HG03575 (cell line): Measurements from ENCODE around the gene AQP12A.

Experiments
- ATAC-seq: cut with Tn5 transposase; IDR thresholded peaks from one replicate; pipeline ENCODE4 v1.9.1; 2021; ENCODE audit not compliant: unreplicated experiment, insufficient number of reproducible peaks, low FRiP score; ENCODE audit errors: extremely low read depth

AQP12A gene

DNA sequence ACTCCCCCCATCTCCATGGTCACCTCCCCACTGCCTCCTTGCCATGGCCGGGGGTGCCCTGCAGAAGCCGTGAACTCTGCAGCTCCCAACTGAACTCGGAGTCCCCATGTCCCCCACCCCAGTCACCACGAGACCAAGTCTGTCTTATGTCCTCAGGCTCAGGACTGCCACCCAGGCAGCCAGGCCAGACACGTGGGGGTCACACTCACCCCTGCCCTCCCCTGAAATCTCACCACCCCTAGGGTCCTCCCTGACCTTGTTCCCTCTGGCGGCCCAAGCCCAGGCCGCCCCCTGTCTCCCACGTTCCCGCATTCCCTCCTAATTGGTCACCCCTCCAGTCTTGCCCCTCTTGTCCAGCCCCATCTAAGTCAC is 11.0 kb downstream of the AQP12A start:
- ATAC-seq, result no peak

DNA sequence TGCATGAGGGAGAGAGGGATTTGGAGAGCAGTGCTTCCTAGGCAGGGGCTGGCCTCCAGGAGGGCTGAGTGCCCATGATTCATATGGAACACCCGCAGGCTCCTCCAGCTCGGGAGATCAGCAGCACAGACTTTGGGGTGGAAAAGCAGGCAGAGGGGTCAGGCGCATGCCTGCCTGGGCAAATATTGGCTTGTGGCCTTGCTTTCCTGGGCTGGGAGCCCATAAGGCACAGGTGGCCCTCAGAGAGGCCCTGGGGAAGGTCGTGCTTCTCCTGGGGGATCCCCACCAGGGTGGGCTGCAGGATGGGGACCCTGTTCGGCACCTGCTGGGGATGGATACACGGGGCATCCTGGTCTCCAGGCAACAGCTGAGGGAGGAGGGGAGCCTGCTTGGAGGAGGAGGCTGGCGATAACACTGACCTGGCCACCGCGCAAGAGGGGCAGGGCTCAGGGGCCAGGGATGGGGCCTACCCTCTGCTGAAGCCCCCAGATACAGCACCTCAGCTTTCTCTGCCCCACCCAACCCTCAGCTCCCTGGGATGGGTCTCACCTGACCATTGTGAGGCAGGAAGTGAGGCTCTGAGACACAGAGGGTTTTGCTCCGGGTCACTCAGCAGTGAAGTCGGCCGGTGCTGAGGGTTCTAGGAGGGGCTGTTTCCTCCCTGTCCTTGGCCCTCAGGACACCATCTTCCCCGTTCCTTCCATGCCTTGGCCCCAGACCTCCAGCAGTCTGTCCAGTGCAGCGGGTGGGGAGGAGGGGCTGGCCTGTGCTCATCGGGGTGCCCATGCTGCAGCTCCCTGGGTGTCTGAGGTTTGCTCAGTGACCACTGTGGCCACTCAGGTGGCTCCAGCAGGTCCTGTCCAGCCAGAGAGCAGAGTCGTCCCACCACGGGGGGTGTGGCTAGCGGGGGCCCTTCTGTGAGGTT is 12.0 kb downstream of the AQP12A start:
- ATAC-seq, result no peak

DNA sequence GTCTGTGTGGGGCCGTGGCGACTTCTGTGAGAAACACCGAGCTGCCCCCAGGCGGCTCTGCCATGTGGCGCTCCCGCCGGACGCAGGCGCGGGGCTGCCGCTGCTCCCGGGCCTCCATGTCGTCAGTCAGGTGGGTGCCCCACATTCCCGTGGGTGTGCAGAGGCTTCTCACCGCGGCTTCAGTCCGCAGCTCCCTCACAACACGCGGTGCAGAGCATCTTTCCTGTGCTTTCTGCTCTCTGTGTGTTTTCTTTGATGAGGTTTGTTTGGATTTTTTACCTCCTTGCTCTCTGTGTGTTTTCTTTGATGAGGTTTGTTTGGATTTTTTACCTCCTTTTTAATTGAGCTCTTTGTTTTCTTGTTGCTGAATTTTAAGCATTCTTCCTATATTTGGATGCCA is 13.0 kb downstream of the AQP12A start:
- no peak for ATAC-seq

DNA sequence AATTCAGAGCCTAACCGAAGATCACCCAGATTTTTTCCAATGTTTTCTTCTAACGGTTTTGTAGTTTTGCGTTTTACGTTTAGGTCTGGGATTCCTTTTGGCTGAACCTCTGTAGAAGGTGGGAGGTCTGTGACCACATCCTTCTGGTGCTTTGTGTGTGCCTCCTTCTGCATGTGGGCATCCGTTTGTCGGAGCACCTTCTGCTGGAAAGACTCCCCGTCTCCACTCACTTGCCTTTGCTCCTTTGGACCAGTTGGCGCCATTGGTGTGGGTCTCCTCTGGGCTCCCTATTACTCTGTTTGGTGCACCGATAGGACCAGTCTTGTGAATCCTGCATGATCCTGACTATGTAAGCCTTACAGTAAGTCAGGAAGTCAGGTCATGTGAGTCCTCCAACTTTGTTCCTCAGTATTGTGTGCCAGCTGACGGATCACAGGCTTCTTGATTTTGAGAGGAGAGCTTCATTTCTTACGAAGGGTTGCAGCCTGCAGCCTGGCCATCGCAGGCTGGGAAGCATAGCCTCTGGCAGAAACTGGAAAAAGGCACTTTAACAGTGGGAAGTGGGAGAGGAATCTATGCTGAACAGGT is 13.6 kb downstream of the AQP12A start:
- ATAC-seq, result no peak

DNA sequence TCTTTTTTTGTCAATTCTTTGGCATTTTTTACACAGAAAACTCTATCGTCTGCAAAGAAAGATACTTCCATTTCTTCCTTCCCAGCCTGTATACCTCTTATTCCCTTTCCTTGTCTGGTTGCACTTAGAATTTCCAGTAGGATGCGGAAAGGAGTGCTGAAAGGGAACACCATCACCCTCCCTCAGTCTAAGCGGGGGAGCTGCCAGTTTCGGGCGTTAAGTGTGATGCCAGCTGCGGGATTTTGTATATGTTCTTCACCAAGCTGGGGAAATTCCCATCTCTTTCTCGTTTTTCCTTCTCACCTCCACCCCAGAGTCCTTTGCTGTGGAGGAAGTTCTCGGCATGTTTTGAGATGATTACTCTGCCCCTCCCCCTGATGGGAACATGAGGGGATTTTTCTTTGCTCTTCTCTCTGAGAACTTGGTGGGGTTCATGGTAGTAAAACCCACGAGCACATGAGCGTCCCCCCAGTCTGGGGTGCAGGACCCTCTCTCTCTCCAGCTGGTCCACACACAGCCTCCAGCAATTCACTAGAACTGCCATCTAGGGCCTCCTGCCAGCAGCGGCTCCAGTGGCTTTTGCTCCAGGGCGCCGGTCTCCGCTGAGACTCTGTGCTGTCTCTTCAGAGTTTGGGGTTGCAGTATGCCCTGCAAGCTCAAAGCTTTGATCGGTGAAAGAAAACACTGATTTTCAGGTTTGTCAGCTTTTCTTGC is 15.5 kb downstream of the AQP12A start:
- no peak for ATAC-seq

DNA sequence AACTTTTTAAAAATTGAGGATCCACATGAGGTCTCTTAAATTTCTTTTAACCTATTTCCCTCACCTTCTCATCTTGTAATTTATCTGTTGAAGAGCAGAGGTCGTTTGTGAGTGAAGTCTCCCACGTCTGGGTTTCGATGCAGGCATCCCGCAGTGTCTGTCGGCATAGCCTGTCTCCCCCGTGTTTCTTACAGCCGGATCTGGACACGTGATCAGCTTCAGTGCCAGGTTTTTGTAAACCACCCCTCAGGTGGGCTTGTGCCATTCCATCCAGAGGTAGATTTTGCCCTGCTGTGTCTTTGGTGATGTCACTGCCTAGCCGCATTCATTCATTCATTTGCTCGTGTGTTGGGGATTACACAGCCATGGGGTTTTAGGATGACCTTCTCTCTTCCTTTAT is 16.2 kb downstream of the AQP12A start:
- ATAC-seq, result no peak

DNA sequence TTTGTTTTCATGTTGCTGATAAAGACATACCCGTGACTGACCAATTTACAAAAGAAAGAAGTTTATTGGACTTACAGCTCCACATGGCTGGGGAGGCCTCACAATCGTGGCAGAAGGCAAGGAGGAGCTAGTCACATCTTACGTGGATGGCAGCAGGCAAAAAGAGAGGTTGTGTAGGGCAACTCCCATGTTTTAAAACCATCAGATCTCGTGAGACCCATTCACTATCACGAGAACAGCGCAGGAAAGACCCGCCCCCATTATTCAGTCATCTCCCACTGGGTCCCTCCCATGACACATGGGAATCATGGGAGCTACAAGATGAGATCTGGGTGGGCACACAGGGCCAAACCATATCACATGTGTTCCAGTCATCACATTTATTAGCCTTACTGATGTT is 16.8 kb downstream of the AQP12A start:
- no peak for ATAC-seq

DNA sequence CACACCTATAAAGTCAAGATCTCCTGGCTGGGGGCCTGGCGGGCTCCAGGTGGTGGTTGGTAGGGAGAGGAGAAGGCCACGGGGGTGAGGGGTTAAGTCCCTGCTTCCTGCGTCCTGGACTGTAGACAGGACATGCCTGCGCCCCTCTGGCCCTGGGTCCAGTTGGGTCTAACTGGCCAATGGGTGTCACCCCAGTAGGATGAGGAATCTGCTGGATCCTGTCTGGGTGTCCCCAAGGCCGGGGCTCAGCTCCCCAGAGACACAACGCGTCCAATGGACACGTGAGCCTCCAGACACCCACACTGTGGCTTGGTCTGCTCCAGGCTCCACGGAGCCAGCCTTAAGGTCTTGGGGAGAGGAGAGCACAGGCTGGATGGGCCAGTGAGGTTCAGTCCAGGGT is 19.6 kb downstream of the AQP12A start:
- no peak for ATAC-seq

DNA sequence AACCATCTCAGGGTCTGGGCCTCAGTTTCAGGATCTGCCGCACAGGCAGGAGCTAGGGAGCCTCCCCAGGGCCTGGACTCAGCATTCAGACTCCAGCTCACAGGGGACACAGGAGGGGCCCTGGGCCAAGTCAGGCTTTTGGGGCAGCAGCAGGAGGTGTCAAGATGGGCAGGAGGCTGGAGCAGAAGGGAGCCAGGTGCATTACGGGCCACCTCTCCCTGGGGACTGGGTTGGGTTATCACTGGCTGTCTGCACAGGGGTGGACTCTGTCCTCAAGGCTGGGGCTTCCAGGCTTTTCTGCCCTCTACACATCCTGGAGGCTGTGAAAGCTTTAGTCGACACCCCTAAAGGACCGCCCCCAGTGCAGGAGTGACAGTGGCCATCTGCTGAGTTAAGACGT is 20.0 kb downstream of the AQP12A start:
- ATAC-seq, result no peak

DNA sequence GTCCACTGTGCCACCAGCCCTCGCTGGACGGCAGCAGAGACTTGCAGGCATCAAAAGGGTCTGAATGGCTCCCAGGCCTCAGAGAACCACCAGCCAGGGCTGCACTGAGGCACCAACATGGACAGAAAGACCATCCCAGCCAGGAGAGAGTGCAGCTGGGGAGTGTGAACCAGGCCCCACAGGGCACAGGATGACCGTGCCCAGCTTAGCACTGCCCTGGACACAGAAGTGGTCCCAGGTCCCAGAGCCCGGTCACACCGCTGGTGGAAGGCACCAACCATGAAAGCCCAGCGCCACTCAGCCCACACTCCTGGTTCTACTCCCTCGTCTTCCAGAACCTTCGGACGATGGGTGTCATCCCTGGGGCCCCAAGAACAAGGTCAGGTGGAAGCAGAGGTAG is 20.5 kb downstream of the AQP12A start:
- no peak for ATAC-seq

DNA sequence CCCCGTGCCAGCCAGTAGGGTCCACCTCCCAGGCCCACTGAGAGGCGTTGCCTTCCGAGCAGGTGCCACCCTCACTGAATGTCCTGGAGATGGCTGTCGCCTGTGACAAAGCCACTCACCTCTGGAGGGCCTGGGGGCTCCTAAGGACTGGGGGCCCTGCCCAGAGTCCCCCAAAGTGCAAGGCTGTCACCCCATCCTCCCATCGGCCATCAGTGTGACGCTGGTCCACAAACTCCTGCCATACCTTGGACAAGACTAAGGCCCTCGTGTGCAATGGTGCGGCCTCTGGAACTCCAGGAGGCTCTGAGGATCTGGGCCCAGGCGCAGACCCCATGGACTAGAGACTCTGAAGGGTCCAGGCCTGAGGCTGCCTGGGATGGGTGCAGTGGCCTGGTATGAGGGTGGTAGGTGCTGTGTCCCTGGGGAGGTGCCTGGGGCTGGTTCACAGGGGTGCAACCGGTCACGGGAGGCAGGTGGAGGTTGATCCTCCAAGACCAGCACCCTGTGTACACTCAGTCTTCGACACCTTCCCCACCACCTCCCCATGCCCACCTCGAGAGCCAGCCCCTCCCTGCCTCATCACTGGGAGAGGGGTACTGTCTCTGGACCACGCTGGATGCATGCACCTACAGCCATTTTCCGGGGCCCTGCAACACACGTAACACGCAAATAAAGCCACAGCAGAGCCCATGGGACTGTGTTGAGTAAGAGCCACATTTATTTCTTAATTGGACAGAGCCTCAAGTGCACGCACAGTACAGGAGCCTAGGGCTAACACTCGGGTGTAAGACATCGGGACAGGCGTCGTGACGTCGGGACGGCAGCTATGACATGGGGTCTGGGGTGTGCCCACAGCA is 21.6 kb downstream of the AQP12A start:
- no peak for ATAC-seq

DNA sequence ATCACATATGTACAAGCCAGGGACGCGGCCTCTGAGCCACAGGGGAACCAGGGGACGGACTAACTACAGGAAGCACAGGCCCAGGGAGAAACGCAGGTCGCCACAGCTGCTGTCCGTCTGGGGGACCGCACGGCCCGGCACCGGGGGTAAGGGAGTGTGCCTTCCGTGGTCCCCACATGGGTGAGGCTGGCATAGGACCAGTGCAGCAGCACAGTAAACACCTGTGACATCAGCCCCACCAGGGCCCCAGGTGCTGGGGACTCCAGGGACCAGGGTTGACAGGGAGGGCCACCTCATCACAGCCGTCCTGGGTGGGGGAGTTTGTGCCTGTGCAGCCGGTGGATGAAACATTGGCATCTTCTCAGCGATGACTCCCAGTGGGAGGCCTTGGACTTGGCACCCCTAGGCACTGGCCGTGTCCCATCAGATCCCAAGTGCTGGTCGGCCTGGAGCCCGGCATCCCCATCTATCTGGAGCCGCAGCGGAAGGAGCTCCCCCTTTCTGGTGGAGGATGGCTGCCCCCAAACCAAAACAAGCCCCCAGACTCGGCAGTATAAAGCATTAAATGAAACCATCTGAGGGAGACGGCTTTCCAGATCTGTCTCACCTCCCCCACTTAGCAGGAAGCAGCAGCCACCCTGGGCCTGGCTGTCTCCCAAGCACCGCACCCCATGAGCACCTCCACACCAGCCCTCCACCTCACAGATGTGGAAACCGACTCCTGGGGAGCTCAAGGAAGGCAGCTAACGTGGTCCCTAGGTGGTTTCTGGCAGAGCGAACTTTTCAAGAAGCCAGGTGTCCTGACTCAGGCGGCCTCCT is 22.5 kb downstream of the AQP12A start:
- ATAC-seq, result no peak

DNA sequence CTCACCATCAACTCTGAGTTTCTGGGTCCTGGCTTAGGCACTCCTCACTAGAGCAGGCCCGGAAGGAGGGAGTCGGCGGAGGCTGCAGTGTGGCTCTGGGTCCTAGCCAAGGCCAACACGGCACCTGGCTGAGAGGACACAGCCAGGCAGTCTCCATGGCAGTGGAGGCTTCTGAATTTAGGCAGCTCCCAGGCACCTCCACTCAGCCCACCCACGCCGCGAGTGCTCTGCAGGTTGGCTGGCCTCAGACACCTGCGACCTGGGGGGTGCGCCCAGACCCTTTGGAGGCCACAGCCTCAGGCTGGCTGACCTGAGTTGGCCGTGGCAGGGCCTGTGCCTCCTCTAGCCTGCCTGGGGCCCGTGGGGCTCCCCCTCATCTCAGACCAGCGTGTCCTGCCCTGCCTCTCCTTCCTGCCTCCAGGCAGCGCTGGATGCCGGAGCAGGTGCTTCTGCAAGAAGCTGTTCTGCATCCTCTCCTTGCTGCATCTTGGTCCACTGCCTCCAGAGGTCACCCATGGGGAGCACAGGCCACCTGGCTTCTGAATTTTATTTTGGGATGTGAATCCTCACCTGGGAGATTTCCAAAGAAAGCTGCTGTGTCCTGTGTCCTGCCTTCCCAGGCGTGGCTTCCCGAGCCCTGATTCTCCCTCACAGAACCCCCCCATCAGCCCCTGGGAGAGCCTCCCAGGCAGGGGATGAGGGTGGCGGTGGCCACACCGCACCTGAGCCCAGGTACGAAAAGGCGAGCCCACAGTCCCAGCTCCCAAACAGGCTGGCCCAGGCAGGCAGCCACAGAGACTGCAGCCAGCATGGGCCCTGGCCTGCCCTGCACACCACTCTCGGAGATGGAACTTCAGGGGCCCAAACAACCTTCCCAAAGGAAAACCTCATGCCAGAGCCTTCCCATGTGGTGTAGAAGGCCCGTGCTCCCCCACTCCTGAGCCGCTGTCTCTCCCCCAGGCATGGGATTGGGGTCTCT is 23.4 kb downstream of the AQP12A start:
- no peak for ATAC-seq

DNA sequence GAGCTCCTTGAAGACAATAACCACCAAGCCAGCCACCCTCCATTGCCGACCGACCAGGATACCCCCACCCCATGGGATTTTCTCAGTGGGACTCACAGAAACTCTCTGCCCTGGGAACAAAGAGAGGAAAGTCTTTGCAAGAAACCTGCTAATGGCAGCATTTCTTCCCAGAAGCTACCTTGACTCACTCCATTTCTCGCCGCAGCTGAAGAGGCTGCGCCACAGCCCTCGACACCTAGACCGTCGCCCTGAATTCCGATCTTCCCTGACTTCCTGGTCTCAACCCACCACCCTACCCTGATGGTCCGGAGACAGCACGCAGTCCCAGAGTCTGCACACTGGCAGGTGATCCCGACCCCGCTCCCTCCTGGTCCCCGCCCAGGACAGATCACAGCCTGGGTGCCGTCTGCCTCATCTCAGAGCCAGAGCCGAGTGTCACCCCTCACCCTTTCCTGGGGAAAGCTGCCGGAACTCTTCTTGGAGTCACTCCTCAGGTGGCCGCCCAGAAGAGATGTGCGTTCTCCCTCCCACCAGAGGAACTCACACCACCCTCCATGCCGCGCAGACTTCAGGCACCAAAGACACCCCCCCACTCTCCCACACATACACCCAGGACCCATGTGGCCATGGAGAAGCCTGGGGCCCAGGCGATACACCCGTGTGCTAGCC is 24.6 kb downstream of the AQP12A start:
- ATAC-seq, result no peak

DNA sequence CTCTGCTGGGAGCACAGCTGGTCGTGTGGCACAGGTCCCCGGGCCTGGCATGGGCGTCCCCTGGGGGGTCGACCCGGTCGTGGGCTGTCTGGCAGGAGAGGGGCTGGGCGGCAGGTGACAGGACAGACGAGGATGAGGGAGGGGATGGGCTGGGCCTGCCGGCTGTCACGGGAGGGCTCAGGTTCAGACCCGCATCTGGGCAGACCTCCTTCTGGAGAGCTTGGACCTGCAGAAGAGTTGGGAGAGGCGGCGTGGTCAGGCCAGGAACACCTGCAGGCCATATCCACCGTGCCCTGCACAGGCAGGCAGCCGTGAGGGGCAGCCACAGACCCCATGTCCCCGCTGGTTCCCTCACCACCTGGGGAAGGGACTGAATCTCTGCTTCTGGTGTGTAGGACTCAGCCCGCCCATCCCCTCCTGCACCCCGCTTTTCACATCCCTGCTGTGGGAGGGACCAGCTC is 25.5 kb downstream of the AQP12A start:
- no peak for ATAC-seq

DNA sequence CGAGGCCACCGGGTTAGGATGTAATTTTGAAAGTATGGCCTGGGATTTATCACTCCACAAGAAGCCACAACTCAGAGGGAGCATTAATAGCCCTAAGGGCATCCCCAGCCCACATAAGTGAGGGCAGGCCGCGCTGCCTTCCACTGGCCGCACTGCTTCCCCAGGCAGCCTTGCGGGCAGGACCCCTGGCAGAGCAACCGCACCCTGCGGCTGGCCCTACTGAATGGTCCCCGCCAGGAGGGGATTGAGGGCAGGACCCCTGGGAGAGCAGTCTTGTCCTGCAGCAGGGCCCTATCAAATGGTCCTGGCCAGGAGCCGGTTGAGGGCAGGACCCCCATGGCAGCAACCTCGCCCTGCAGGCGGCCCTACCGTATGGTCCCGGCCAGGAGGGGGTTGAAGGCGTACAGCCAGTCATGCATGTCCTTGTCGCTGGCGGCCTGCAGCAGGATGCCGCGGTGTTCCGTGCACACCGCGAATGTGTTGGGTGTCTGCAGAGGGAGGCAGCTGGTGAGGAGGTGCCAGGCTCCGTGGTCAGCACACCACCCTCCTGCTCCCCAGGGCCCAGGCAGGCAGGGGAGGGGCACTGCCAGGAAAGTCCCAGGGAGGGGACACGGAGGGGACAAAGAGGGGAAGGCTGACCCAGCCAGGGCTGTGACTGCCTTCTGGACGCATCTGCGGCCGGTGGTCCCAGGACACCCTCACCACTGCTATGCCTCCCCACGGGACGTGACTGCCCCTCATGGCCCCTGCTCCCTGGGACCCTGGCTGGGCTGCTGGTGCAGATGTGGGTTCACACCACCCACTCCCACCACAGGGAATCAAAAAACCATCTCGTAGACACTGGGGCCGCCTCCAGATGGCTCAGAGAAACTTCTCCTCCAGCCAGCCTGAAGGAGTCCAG is 26.3 kb downstream of the AQP12A start:
- ATAC-seq, result no peak
